GM23338 (cell line): ENCODE measurements around the gene CELA3A. TPM values are rescaled to one million over a fixed set of nuclear protein-coding genes. Genes with fewer than 3 reads are reported as not detected.

ENCODE experiments used
- ATAC-seq: fragments of 200-7000 bp; cut with Tn5 transposase; 3 replicates; pipeline ENCODE4 v1.9.1; 2020
- DNase-seq: peaks from one replicate; pipeline ENCODE4 v3.0.0-alpha.2; 2015; ENCODE audit warnings: low spot score
- H2AFZ ChIP-seq: fragments of 200-600 bp; sonication (generic); 2 replicates; pipeline ENCODE4 v1.8.0; 2016; ENCODE audit warnings: antibody characterized with exemption, mild to moderate bottlenecking, moderate library complexity
- H3F3A ChIP-seq: fragments of 200-600 bp; sonication (generic); replicated peaks from 2 replicates; pipeline ENCODE4 v1.8.0; 2017; ENCODE audit warnings: antibody characterized with exemption, mixed run types, low read depth
- H3K27ac ChIP-seq: fragments of 200-600 bp; sonication (generic); 2 replicates; pipeline ENCODE4 v1.6.1; 2016; ENCODE audit warnings: low read depth
- H3K27me3 ChIP-seq: fragments of 200-600 bp; sonication (generic); 2 replicates; pipeline ENCODE4 v1.8.0; 2016; ENCODE audit warnings: mild to moderate bottlenecking, mixed run types, moderate library complexity; ENCODE audit not compliant: insufficient read depth
- H3K36me3 ChIP-seq: fragments of 200-600 bp; sonication (generic); 2 replicates; pipeline ENCODE4 v1.8.0; 2016; ENCODE audit warnings: mild to moderate bottlenecking; ENCODE audit not compliant: insufficient read depth
- H3K4me1 ChIP-seq: fragments of 200-600 bp; sonication (generic); 2 replicates; pipeline ENCODE4 v1.8.0; 2016; ENCODE audit warnings: mild to moderate bottlenecking, moderate library complexity; ENCODE audit not compliant: insufficient read depth
- H3K4me2 ChIP-seq: fragments of 200-600 bp; sonication (generic); 2 replicates; pipeline ENCODE4 v1.7.1; 2017; ENCODE audit warnings: mixed run types
- H3K4me3 ChIP-seq: fragments of 200-600 bp; sonication (generic); 2 replicates; pipeline ENCODE4 v1.6.1; 2016; ENCODE audit warnings: mixed run types
- H3K79me2 ChIP-seq: fragments of 200-600 bp; sonication (generic); replicated peaks from 2 replicates; pipeline ENCODE4 v1.8.0; 2017; ENCODE audit warnings: mild to moderate bottlenecking; ENCODE audit not compliant: insufficient read depth
- H3K9me2 ChIP-seq: fragments of 200-600 bp; sonication (generic); 2 replicates; pipeline ENCODE4 v1.8.0; 2017; ENCODE audit not compliant: insufficient read depth
- H4K20me1 ChIP-seq: fragments of 200-600 bp; sonication (generic); replicated peaks from 2 replicates; pipeline ENCODE4 v1.8.0; 2017; ENCODE audit warnings: mild to moderate bottlenecking; ENCODE audit not compliant: insufficient read depth
- H3K27ac Mint-ChIP-seq: 2 replicates; pipeline ENCODE4 v1.8.0; 2020; ENCODE audit warnings: inconsistent platforms, mild to moderate bottlenecking, moderate library complexity, mixed read lengths
- H3K27me3 Mint-ChIP-seq: 3 replicates; pipeline ENCODE4 v1.8.0; 2022; ENCODE audit warnings: low read depth, mild to moderate bottlenecking, moderate library complexity, mixed read lengths, inconsistent platforms; ENCODE audit not compliant: insufficient read depth, poor library complexity
- H3K36me3 Mint-ChIP-seq: 3 replicates; pipeline ENCODE4 v1.8.0; 2021; ENCODE audit warnings: low read depth, mild to moderate bottlenecking, inconsistent platforms, moderate library complexity, mixed read lengths
- H3K4me1 Mint-ChIP-seq: 3 replicates; pipeline ENCODE4 v1.8.0; 2020; ENCODE audit warnings: mild to moderate bottlenecking, inconsistent platforms, mixed read lengths
- H3K4me3 Mint-ChIP-seq: 3 replicates; pipeline ENCODE4 v1.8.0; 2021; ENCODE audit warnings: moderate library complexity, mild to moderate bottlenecking, inconsistent platforms, mixed read lengths
- H3K9me3 Mint-ChIP-seq: 3 replicates; pipeline ENCODE4 v1.8.0; 2020; ENCODE audit warnings: moderate library complexity, mild to moderate bottlenecking, inconsistent platforms, mixed read lengths
- CREB1 ChIP-seq: fragments of 250-450 bp; sonication (Bioruptor Pico); IDR thresholded peaks from 2 replicates; pipeline ENCODE4 v1.5.0; 2020; ENCODE audit warnings: low read depth, mild to moderate bottlenecking, moderate library complexity
- CTCF ChIP-seq, 2 experiments: fragments of 200-600 bp in 1 of 2; sonication (generic) in 1 of 2; conservative IDR thresholded peaks; 2 replicates each; pipeline versions ENCODE4 v1.5.1 to v1.6.1; 2016 to 2017; ENCODE audit warnings: antibody characterized with exemption in 2 of 2, low read depth in 2 of 2, mild to moderate bottlenecking in 2 of 2, moderate library complexity in 1 of 2
- ETS1 ChIP-seq: IDR thresholded peaks from 2 replicates; pipeline ENCODE4 v1.6.1; 2016; ENCODE audit warnings: antibody characterized with exemption
- EZH2phosphoT487 ChIP-seq: fragments of 200-600 bp; sonication (generic); IDR thresholded peaks from one replicate; pipeline ENCODE4 v1.8.1; 2018; ENCODE audit warnings: antibody characterized with exemption; ENCODE audit not compliant: unreplicated experiment
- JUNB ChIP-seq: IDR thresholded peaks from one replicate; pipeline ENCODE4 v1.6.1; 2016; ENCODE audit warnings: antibody characterized with exemption; ENCODE audit not compliant: unreplicated experiment
- NANOG ChIP-seq: IDR thresholded peaks from 2 replicates; pipeline ENCODE4 v1.6.1; 2016; ENCODE audit warnings: antibody characterized with exemption, borderline replicate concordance
- POLR2AphosphoS5 ChIP-seq: IDR thresholded peaks from 2 replicates; pipeline ENCODE4 v1.6.1; 2016; ENCODE audit warnings: antibody characterized with exemption, low read depth
- REST ChIP-seq: IDR thresholded peaks from one replicate; pipeline ENCODE4 v1.6.1; 2018; ENCODE audit warnings: antibody characterized with exemption; ENCODE audit not compliant: unreplicated experiment
- STAT1 ChIP-seq: IDR thresholded peaks from one replicate; pipeline ENCODE4 v1.6.1; 2016; ENCODE audit warnings: antibody characterized with exemption; ENCODE audit not compliant: unreplicated experiment
- ZNF114 ChIP-seq: fragments of 250-450 bp; sonication (Bioruptor Pico); IDR thresholded peaks from 2 replicates; pipeline ENCODE4 v1.5.0; 2020; ENCODE audit warnings: mild to moderate bottlenecking, moderate library complexity
- ZNF331 ChIP-seq: fragments of 250-450 bp; sonication (Bioruptor Pico); IDR thresholded peaks from 2 replicates; pipeline ENCODE4 v1.5.0; 2020; ENCODE audit warnings: low read depth, mild to moderate bottlenecking, moderate library complexity
- polyA plus RNA-seq: library from polyadenylated mRNA; unstranded; fragments of >200 nt; fragmentation: Nextera tagmentation; extraction: Ambion mirVana; gene quantifications from 2 replicates; pipeline ENCODE4 v1.2.1, GENCODE V29; 2016
- total RNA-seq: library from RNA; depleted of rRNA; stranded (reverse); fragments of >200 nt; shearing (Covaris generic); gene quantifications from 2 replicates; pipeline ENCODE4 v1.2.3, GENCODE V29; 2014

Gene CELA3A
- total and polyA plus RNA-seq, 2 experiments from 2014 or later = not detected

GRCh38 chr1:21952786-21953520 lies 48.5 kb upstream of the CELA3A start:
- Histone ChIP-seq H4K20me1 (no peaks in the 10 kb centered on the region), H3K27ac (no peak overlapping the region), H3F3A (no peaks in the 10 kb centered on the region), H3K79me2 (no peaks in the 10 kb centered on the region), H3K27me3 (no peaks in the 10 kb centered on the region), H3K4me2 (no peak overlapping the region), H3K36me3 (no peaks in the 10 kb centered on the region), H3K4me3 (no peak overlapping the region), H3K9me2 (no peaks in the 10 kb centered on the region), H2AFZ (0 out of 2 replicates have a peak overlapping the region, but pooled peaks have one; percentile 10), H3K4me1 (peaks cover 8% of the 10 kb centered on the region; the same call in 1 of the 2 replicates)
- ATAC-seq (peak; percentile 58), DNase-seq (peak; percentile 26)
- H3K4me3 Mint-ChIP-seq = no peak overlapping the region
- H3K27me3 Mint-ChIP-seq = peaks cover 14% of the 10 kb centered on the region
- H3K36me3 Mint-ChIP-seq = no peaks in the 10 kb centered on the region
- H3K27ac Mint-ChIP-seq = no peak overlapping the region
- TF ChIP-seq NANOG = no peak
- TF ChIP-seq CTCF (conservative IDR thresholded peaks at IDR 0.05; ENCODE audit: low read depth in 2 of 2) = peak; percentile 27 to 29; a peak in 3 of 4 replicates
- peaks cover 19% of the 10 kb centered on the region for H3K4me1 Mint-ChIP-seq
- H3K9me3 Mint-ChIP-seq = no peaks in the 10 kb centered on the region

- no peaks in the 10 kb centered on the region for H4K20me1 ChIP-seq
- peaks cover 10% of the 10 kb centered on the region for H3K27me3 Mint-ChIP-seq
- no peaks in the 10 kb centered on the region for H3K9me2 ChIP-seq
- H3K4me3 ChIP-seq = no peak overlapping the region
- DNase-seq (no peak), ATAC-seq (no peak)
- H3K27me3 ChIP-seq = no peaks in the 10 kb centered on the region
- H3K27ac Mint-ChIP-seq = no peak overlapping the region
- no peak overlapping the region for H3K27ac ChIP-seq
- H3K4me2 ChIP-seq = no peak overlapping the region
- H3K4me1 Mint-ChIP-seq = peaks cover 22% of the 10 kb centered on the region
- H3K79me2 ChIP-seq = no peaks in the 10 kb centered on the region
- H3K9me3 Mint-ChIP-seq = no peaks in the 10 kb centered on the region
- no peak overlapping the region for H3K4me3 Mint-ChIP-seq
- peaks cover 8% of the 10 kb centered on the region; the same call in 1 of the 2 replicates for H3K4me1 ChIP-seq
- H3K36me3 ChIP-seq = no peaks in the 10 kb centered on the region
- H3K36me3 Mint-ChIP-seq = no peaks in the 10 kb centered on the region
- no peaks in the 10 kb centered on the region for H3F3A ChIP-seq
- H2AFZ ChIP-seq = no peak overlapping the region
- TF ChIP-seq ZNF331 (CRISPR knock-in tag) (no peak), POLR2AphosphoS5 (no peak), REST (no peak), ZNF114 (CRISPR knock-in tag) (no peak), CTCF (conservative IDR thresholded peaks at IDR 0.05; ENCODE audit: low read depth in 2 of 2) (no peak), JUNB (no peak), STAT1 (no peak), ETS1 (no peak), NANOG (no peak), CREB1 (CRISPR knock-in tag) (no peak), EZH2phosphoT487 (no peak)
Observed at GRCh38 chr1:21955058-21955457, 46.4 kb upstream of the CELA3A start.
